Left forelimb (tissue), 1 donor: Measurements from ENCODE around the gene DMRTA2.

Experiments used
- DNase-seq: peaks from one replicate; pipeline ENCODE4 v3.0.0-alpha.2; 2018; ENCODE audit warnings: low spot score

Gene DMRTA2

DNA sequence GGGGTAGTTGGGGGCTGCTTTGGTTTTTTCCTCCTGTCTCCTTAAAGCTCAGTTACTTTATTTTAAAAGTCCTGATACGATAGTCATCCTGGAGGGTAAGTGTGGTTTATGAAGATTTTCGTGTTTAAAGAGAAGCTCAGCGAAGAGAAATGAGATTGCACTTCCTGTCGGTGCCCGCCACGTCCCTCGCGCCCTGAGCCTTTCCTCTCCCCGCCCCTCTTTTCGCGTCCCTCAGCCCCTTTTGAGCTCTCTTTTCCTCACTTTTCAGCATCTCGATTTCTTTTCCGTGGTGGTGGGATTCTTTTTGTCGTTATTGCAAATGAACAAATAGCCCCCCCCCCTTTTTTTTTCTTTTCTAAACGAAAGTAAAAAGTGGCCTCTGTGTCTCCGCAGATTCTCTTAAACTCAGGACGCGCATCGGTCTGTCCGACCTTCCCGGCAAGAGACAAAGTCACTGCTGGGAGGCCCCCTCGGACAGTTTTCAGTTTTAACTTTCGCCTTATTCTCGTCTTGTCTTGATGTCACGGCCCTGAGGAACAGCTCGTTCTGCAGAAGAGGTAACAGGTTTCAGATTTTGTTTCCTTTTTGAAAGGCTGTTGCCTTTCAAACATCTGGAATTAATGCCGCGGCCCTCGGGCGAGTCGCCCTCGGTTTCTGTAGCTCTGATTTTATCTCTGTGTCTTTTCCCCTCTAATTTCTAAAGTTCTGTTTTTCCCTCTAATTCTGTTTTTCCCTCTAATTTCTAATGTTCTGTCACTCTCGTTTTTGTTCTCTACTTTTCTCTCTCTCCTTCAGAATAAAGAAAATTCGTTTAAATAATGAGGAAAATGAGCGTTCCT, 1.0 kb upstream of the DMRTA2 start:
- no peak for DNase-seq

DNA sequence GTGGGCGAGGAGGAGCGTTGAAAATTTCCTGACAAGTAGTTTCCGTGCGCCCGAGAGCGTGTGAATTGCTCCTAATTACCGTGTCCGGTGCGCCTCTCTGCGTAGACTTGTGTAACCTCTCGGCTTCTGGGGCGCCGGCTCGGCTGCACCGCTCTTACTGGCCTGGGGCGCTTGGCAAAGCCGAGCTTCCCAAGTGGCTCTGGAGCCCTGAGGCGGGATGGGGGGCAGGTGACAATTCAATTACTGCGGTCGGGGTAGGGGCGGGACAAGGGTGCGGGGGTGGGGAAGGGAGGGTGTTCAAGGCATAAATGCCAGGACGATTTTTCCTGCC, 392 bp upstream of the DMRTA2 start:
- DNase-seq: no peak

DNA sequence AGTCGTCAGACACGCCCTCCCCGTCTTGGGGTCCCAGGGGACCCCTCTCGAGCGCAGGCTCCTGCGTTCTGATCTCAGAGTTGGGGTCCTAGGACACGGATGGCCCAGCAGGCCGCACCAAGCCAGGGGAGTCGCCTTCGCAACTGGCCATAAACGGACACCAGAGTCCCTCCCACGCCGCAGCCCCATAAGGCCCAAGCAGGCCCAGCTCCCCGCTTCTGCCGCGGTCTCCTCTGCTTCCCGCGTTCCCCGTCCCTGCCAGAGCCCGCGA, 633 bp downstream of the DMRTA2 start:
- DNase-seq: no peak

DNA sequence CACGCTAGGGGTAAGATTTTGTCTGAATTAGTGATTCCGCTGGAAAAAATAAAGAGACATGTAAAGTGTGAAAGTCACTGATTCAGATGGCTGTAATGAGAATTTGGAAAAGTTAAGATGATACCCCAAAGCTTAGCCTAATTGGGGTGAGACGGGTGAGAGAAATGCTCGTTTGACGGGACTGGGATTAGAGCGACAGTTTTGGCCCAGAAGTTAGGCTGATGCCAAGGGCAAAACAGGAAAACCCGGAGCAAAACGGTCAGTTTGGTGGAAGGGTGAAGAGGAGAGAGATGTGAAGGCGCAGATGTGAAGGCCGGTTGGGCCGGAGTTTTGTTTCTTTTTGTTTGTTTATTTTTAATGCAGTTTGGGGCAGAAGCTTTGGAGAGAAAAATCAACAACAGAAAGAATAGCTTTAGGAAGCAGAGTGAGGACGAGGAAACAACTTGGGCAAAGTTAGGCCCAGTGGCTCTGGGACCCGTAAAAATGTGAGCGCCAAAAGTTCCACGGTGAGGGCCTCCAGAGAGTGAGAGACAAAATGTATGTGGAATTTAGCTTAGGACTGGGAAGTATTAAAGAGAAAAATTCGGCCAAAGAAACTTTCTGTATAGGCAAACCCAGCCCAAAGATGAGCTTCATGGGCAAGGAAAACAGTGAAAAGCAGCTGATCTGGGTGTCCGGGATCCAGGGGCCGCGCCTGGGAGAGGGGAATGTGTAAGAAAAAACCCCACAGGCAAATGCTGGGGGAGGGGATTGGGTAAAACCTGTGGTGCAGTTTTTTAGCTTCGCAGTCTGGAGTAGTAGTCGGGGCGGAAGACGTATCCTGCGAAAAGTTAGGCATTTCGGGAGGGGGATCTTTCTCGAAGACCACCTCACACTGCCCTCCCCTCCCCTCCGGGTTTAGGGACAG, 1.2 kb downstream of the DMRTA2 start:
- no peak for DNase-seq

DNA sequence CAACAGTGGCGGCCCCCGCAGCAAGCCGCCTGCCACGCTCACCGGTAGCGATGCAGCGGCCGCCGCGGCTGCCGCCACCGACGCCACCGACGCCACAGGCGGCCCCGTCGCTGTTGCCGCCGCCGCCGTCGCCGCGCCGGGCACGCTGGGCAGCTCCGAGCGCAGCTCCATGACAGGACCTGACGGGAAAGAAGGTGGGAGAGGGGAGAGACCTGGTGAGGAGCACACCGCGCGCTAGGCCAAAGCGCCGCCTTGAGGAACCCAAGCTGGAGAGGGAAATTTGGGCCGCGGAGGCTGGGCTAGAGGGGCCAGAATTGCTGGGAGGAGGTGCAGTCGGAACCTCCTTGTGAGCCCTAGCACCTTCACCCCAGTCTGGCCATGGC, 1.9 kb downstream of the DMRTA2 start:
- no peak for DNase-seq

DNA sequence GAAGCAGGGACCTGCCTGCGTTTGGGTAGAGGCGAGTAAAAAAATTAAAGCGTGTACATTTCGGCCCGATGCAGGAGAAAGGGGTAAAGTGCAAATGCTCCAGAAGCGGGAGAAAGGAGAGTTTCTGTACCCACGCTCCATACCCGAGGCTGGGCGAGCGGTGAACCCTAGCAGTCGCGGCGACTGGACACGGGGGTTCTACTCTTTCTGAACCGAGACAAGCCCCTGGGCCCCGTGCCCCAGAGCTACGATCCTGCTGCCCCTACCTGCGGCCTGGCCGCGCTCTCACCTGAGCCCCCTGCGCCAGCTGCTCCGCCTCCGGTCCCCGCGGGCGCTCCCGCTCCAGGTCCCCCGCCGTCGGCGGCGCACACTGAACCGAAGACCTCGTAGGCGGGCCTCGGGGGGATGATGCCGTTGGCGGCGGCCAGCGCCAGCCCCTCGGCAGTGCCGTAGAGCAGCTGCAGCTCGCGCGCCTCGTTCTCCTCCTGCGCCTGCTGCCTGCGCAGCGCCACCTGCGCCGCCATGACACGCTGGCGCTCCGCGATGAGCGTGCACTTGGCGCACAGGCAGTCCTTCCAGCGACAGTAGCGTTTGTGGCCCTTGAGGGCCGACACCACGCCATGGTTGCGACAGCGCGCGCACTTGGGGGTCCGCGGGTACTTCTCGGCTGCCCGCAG, 2.4 kb downstream of the DMRTA2 start:
- DNase-seq: no peak

DNA sequence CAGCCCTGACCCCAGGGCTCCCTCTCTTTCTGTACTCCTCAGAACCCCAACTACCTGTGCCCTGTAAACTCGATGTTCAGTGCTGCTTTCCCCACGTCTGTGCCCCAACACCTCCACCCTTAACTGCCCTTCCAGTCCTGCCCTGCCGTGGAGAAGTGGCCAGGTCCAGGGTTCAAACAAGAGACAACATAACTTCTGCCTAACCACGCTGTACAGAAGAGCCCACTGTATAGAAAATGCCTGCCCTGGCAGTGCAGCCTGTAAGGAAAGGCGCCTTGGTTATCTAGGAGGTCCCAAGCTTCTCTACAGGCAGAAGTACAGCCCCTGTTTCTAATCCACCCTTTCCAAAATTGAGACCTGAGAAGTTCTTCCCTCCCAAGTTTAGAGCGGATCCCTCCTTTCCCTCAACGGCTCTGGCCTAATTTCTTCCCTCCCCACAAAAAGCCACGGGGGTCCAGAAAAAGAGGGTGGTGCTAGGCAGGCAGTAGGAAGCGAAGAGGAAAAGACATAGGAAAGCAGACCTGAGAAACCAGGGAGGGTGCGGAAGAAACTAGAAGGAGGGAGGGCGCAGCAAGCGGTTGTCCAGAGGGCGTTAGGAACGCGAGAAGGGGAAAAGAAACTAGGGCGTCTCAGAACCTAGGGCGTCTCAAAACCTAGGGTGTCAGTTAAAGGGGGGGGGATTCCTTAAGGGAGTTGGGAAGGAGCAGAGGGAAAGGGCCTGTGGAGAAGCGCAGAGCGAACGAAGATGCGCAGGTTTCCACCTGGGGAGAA, 3.2 kb downstream of the DMRTA2 start:
- no peak for DNase-seq

DNA sequence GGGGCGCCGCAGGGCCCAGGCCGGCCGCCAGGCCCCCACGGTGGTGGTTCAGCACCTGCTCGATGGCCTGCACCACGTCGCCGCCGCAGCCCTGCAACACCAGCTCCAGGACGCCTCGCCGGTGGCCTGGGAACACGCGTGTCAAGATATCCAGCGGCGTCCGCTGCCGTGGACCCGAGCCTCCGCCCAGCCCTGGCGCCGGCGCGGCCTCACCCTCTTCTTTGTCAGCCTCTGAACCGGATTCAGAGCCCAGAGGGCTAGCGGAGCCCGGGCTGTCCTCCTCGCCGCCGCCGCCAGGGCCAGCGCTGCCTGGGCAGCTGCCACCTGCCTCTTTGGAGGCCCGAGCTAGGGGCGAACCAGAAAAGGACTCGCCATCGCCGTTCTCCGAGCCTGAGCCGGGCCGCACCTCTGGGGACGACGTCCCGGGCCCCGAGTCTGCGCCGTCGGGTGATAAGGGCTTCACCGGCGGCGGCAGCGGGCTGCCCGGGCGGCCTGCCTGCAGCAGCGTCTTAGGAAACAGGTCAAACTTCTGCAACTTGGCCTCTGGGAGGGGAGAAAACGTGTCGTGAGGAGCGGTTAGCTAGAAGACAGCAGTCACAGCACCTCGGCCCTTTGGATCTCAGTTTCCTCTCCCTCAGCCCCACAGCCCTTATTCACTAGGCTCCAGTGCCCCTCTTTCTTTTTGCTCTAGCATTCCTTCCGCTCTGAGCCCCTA, 3.9 kb downstream of the DMRTA2 start:
- DNase-seq: no peak

DNA sequence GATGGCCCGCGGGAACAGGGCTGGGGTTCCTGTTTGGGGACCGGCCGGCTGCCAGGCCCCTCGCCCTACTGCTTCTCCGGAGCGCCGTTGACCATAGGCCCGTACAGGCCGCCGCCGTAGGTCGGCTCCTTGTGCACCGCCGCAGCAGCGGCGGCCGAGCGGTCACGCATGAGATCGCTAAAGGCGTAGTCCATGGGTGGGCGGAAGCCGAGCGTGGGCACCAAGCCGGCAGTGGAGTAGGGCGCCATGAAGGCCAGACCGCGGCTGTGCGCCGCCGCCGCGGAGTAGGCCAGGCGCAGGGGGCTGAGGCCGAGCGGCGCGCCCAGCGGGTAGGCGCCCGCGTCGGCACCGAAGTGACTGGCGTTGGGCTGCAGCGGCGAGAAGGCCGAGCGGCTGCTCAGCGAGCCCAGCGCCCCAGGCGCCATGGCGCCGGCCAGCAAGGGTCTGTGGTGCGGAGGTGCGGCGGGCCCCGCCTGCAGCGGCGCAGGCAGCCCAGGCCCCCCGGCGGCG, 4.6 kb downstream of the DMRTA2 start:
- DNase-seq: no peak

DNA sequence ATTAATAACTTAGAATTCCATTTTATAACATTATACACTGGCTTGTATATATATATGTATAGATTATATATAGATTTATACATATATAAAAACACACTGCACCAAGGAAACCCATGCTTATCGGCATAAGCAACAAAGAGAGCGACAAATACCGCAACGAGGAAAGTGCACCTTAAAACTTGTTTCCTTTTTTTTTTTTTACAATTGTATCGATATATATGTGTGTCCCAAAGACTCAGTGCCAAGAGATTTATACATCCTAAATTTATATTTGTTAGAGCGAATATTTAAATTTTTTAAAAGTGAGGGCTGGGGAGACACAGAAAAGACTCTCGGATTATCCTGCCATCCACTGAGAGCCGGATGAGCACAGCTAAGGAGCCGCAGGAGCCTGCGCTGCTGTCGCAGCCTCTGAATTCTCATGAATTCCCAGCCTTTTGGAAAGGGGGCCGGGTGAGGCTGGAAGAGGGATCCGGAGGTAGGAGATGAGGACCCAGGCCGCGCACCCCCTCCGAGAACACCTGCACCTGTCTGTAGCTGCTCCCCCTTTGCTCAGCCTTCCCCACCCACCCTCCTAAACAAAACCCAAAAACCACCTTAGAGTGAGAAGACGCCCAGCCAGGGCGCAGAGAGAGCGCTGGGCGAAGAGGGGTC, 5.2 kb downstream of the DMRTA2 start:
- DNase-seq: no peak

DNA sequence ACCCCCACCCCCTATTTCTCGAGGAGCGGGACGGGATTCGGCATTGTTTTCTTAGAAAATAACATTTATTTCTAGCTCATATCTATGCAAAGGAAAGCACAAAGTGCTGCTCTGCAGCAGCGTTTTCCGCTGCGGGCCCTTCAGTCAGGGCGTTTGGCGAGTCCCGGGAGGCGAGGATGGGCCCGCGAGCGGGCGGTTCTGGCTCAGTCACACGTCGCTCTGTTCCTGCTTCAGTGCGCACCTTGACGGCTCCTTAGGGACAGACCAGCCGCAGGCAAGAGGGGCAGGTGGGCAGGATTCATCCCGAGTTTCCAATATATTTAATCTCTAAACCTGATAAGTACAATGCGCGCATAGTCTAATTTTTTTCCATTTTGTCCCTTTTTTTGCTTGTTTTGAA, 5.7 kb downstream of the DMRTA2 start:
- DNase-seq: no peak

DNA sequence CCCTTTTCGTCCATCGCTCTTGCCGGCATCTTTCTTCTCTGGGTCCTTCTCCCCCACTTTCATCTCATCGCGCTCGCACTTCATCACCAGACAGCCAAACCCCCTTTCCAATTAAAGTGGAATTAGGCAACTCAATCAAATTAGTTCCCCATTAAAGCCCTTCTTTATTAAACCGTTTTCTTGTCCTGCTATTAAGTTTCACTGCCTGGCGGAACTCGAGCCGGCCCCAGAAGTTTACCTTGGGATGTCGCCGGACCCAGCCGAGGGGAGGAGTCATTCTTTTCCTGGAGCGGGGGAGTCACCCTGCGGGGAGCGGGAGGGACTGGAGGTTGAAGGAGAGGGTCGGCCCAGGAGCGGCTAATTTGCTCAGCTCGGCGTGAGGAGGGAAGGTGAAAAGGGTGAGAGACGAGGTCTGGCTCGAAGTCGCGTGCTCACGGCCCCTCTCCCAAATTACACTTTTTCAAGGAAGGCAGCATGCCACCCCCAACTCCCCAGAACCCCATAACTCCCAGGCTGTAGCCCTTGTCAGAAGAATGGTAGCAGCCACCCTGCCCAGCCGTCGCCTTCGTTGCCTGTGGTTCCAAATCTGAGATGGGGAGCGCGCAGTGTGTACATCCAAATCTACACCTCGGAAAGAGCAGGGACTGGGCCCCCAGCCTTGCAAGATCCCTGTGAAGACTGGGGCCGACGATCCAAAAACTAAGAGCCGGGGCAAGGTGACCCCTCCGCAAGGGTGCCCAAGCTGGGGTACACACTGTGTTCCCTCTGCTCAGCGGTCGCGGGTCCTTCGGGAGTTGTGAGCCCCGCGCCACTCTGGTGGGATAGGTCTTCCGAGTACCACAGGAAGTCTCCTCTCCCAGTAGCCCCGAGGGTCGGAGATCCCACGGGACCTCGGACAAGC, 6.4 kb downstream of the DMRTA2 start:
- no peak for DNase-seq

DNA sequence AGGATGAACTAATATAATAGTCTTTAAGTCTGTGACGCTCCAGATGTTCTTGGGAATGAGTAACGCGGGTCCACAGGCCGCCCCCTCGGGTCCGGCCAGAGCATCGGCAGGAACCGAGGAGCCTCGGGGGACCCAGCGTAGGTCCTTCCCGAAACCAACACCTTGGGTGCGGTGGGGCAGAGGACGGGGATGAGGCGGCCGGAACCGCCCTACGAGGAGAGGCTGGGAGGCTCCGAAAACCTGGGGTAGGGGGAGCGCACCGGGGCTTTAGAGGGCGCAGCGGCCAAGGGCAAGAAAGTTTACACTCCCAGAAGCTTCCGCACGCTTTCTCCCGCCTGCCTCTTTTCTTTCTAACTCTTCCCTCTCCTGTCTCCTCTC, 7.1 kb downstream of the DMRTA2 start:
- DNase-seq: no peak

DNA sequence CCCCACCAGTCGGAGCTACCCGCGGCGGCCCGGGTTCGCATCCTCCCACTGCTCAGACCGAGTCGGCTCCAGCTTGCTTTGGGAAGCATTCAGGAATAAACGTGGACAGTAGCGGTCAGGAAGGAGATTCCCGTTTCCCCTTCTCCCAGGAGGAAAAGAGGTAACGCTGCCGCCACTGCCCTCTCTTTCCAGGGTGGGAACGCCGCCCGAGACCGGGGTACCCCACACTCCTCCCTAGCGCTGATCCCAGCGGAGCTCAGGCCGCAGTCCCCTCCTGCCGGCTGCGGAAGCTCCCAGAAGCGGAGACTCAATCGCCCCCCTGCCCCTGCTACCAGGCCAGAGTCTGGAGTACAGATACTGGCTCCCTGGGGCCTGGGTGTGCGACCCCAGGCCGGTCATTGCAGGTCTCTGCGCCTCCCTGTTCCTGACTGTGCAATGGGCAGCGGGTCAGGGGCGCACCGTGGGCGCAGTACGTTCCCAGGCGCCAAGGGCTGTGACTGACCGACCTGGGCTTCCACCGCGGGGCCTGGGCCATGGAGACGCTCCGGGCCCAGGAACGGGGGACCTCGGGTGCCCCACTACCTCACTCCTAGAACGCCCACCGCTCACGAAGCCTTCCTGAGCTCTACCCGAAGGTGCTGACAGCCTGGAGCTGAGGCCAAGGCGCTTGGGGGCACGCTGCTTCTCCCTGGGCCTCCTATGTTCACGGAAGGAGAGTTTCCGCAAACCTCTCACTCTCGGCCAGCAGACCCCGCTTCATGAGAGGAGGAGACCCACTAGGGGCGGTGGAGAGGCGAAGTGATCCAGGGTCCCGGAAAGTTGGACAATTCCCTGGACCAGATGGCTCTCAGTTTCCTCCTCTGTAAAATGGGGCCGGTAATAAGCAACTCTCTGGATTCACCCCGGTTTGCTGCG, 7.8 kb downstream of the DMRTA2 start:
- no peak for DNase-seq

DNA sequence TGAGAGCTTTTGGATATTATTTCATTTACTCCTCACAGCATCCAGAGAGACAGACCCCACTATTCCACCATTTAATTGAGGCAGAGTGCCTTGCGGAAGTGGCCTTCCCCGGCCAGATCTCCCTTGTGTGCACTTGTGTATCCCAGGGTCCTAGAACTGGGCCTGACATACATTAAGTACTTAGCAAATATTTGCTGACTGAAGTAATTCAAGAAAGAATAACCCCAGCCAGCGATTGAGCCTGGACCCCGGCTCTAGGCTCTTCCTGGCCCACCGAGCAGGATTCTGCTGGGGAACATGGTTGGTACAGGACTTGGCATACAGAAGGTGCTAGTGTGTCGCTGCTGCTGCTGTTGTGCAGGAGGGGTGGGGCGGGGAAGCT, 8.4 kb downstream of the DMRTA2 start:
- no peak for DNase-seq

DNA sequence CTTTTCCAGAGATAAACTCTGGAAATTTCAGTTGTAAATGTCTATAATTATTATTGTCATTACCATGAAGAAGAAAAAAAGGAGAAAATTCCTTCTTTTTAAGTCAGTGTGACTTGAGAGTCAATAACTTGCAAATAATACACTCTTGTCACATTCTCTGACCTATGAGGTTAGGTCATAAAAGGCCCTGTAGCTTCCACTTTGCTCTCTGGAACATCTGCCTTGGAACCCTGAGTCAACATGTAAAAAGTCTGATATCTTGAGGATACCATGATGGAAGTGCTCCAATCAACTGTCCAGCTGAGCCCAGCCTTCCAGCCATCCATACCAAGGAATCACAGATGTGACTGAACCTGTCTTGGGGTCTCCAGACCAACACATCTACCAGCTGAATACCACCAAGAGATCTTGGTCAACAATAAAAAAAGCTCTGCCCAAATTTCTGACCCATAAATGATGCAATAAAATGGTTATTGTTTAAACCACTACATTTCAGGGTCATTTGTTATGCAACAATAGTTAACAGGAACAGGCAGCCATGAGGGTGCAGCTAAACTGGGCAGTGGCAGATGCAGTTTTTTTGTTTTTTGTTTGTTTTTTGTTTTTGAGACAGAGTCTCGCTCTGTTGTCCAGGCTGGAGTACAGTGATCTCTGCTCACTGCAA, 10.3 kb downstream of the DMRTA2 start:
- no peak for DNase-seq

DNA sequence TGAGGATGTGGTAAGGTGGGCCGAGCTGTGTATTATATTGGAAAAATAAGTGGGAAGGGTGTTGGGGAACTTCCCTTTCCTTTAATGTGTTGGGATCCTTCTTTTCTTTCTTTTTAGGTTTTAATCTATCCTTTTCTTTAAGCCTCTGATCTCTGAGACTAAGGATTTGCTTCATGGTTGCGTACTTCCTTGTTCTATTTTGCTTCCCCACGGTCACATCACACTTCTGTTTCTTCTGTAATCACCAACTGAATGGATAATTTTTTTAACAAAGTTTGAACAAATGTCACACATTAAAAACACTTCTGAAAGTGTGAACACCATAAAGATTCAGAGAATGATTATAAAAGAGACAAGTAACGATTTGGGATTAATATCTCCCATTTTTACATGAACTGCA, 17.4 kb downstream of the DMRTA2 start:
- no peak for DNase-seq

DNA sequence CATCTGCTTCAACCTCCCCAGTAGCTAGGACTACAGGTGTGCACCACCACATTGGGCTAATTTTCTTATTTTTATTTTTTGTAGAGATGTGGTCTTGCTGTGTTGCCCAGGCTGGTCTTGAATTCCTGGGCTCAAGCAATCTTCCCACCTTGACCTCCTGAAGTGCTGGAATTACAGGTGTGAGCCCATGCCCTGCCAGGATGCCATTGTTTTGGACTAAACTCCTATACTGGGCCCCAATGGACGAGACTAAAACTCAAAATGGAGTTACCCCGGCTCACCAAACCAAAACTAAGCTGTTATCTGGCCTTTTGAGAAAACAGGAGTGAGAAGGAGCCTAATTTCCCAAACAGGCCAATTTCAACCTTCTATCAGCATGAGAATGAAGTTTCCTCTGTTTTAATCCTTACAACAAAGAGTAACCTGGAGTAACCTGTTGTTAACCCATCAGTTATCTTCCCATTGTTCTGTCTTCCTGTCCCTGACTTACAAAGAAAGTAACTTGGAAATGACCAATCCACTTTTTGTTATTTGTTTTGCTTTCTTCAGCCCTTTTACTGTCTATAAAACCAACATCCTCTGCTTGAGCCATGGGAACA, 29.6 kb downstream of the DMRTA2 start:
- DNase-seq: no peak
